PFSK-1 (cell line): Measurements from ENCODE around the gene ADAMTS9.

ENCODE experiments used
- FOXP2 ChIP-seq: optimal IDR thresholded peaks from 2 replicates; pipeline ENCODE3; 2011; ENCODE audit warnings: borderline replicate concordance, control low read depth, inconsistent platforms; ENCODE audit not compliant: insufficient read depth; ENCODE audit errors: extremely low read length, extremely low read depth
- POLR2AphosphoS5 ChIP-seq: IDR thresholded peaks from 2 replicates; pipeline ENCODE4 v1.6.1; 2012; ENCODE audit warnings: low read depth, mild to moderate bottlenecking, control low read depth, low read length, moderate library complexity
- REST ChIP-seq, 2 experiments: IDR thresholded peaks; 2 replicates each; pipeline versions ENCODE4 v1.6.1 to v1.8.0; 2011 to 2012; ENCODE audit warnings: low read depth in 2 of 2, low read length in 2 of 2, control low read depth in 1 of 2, inconsistent platforms in 1 of 2, mild to moderate bottlenecking in 1 of 2, moderate library complexity in 1 of 2; ENCODE audit not compliant: insufficient read depth in 1 of 2

GRCh38 chr3:64586952-64587351 is 100.8 kb downstream of the ADAMTS9 start:
- TF ChIP-seq POLR2AphosphoS5 (no peak), FOXP2 (no peak), REST (IDR thresholded peaks at IDR 0.05; ENCODE audit: insufficient read depth in 1 of 2, low read depth in 2 of 2, low read length in 2 of 2) (no peak)
